ENCODE data around the gene HLA-DMA. TPM values are rescaled to one million over a fixed set of nuclear protein-coding genes. Genes with fewer than 3 reads are reported as not detected.
A peak's percentile ranks its signal among the peaks of the same experiment; 100 is the strongest.

The HLA-DMA gene
- total RNA-seq, 1 donor from 2014 or later = 283 TPM

- Histone ChIP-seq H3K9me3 (no peaks in the 10 kb centered on the region), H3K36me3 (no peaks in the 10 kb centered on the region), H3K27ac (no peak overlapping the region), H3K4me3 (no peak overlapping the region), H3K27me3 (ENCODE audit: low read depth) (no peaks in the 10 kb centered on the region), H3K4me1 (no peaks in the 10 kb centered on the region)
- TF ChIP-seq CTCF (IDR thresholded peaks at IDR 0.05) = no peak
- intact Hi-C loops (cut with DNase I) = no loop called here
- no peak for ATAC-seq
- no peak for DNase-seq
Observed at GRCh38 chr6:32991972-32992371, 39.1 kb upstream of the HLA-DMA start.

GRCh38 chr6:32989368-32989767, 36.5 kb upstream of the HLA-DMA start:
- DNase-seq = no peak
- Histone ChIP-seq H3K36me3 (no peaks in the 10 kb centered on the region), H3K4me1 (no peaks in the 10 kb centered on the region), H3K27me3 (ENCODE audit: low read depth) (no peaks in the 10 kb centered on the region), H3K27ac (no peak overlapping the region), H3K4me3 (no peak overlapping the region), H3K9me3 (no peaks in the 10 kb centered on the region)
- no peak for ATAC-seq
- intact Hi-C loops (cut with DNase I) = loop anchor here (10.0 kb wide), 2 partner anchors 55 to 105 kb away; no protein-coding TSS in a partner anchor
- no peak for TF ChIP-seq CTCF (IDR thresholded peaks at IDR 0.05)

- ATAC-seq = peak; percentile 91 to 93
- Histone ChIP-seq H3K4me3 (no peak overlapping the region), H3K27me3 (ENCODE audit: low read depth) (no peaks in the 10 kb centered on the region), H3K27ac (no peak overlapping the region), H3K36me3 (peaks cover 23% of the 10 kb centered on the region), H3K4me1 (peaks cover 9% of the 10 kb centered on the region), H3K9me3 (no peaks in the 10 kb centered on the region)
- intact Hi-C loops (cut with DNase I) = loop anchor here (10.0 kb wide), 2 partner anchors 50 to 100 kb away; no protein-coding TSS in a partner anchor
- peak; percentile 95 for DNase-seq
- TF ChIP-seq CTCF (IDR thresholded peaks at IDR 0.05) = peak; percentile 90
Observed at GRCh38 chr6:32984622-32985389, 31.9 kb upstream of the HLA-DMA start.

GRCh38 chr6:32983964-32984621, 31.2 kb upstream of the HLA-DMA start:
- ATAC-seq (peak in 1 of 2 donors; percentile 1), DNase-seq (no peak)
- H3K27ac ChIP-seq = no peak overlapping the region
- peaks cover 9% of the 10 kb centered on the region for H3K4me1 ChIP-seq
- H3K9me3 ChIP-seq = no peaks in the 10 kb centered on the region
- no peak for TF ChIP-seq CTCF (IDR thresholded peaks at IDR 0.05)
- no peak overlapping the region for H3K4me3 ChIP-seq
- peaks cover 30% of the 10 kb centered on the region for H3K36me3 ChIP-seq
- intact Hi-C loops (cut with DNase I) = loop anchor here (10.0 kb wide), 2 partner anchors 49 to 99 kb away; no protein-coding TSS in a partner anchor
- no peaks in the 10 kb centered on the region for H3K27me3 ChIP-seq (ENCODE audit: low read depth)

- no peak overlapping the region for H3K27ac ChIP-seq
Observed at GRCh38 chr6:32983493-32983848, 30.6 kb upstream of the HLA-DMA start.

More at GRCh38 chr6:32983493-32983848, 30.6 kb upstream of the HLA-DMA start:
- H3K36me3 ChIP-seq = peaks cover 36% of the 10 kb centered on the region
- ATAC-seq (peak in 1 of 2 donors; percentile 2), DNase-seq (no peak)
- no peaks in the 10 kb centered on the region for H3K27me3 ChIP-seq (ENCODE audit: low read depth)
- TF ChIP-seq CTCF (IDR thresholded peaks at IDR 0.05) = no peak
- H3K4me1 ChIP-seq = peaks cover 14% of the 10 kb centered on the region
- no peak overlapping the region for H3K4me3 ChIP-seq
- intact Hi-C loops (cut with DNase I) = loop anchor here (10.0 kb wide), 2 partner anchors 49 to 99 kb away; no protein-coding TSS in a partner anchor
- no peaks in the 10 kb centered on the region for H3K9me3 ChIP-seq

Data from lower lobe of right lung (tissue), 2 donors.